GM08714 (cell line): ENCODE results near the gene DENND1C.

Experiments
- H3K4me3 ChIP-seq: fragments of 200-500 bp; sonication (Bioruptor generic); 2 replicates; pipeline ENCODE4 v1.5.1; 2014; ENCODE audit warnings: mild to moderate bottlenecking, low read length, inconsistent platforms
- ZNF274 ChIP-seq: IDR thresholded peaks from 2 replicates; pipeline ENCODE4 v1.6.1; 2012; ENCODE audit warnings: mild to moderate bottlenecking, low read depth, low read length

Gene DENND1C

GRCh38 chr19:6423499-6424194 lies 57.9 kb downstream of the DENND1C start:
- TF ChIP-seq ZNF274, result no peak
- H3K4me3 ChIP-seq, result peak overlapping the region; percentile 97

- no peak for TF ChIP-seq ZNF274
- H3K4me3 ChIP-seq, result no peak overlapping the region
These were observed 60.2 kb downstream of the DENND1C start for GRCh38 chr19:6421075-6422014.

- H3K4me3 ChIP-seq, result no peak overlapping the region
- no peak for TF ChIP-seq ZNF274
These were observed 63.0 kb downstream of the DENND1C start for GRCh38 chr19:6418562-6418932.

GRCh38 chr19:6417713-6418561 lies 63.6 kb downstream of the DENND1C start:
- TF ChIP-seq ZNF274, result no peak
- H3K4me3 ChIP-seq, result no peak overlapping the region
